Measurements from ENCODE around the gene NELFA.

The NELFA gene

GRCh38 chr4:1983846-1984405, 24.8 kb downstream of the NELFA start:
- no peak for TF ChIP-seq CTCF (IDR thresholded peaks at IDR 0.05; ENCODE audit: low read depth, low read length, missing control alignments)
- H3K4me3 ChIP-seq (ENCODE audit: low read depth, low read length): no peak overlapping the region
- no peak for DNase-seq (ENCODE audit: low read depth)

- no peak for DNase-seq (ENCODE audit: low read depth)
- TF ChIP-seq CTCF (IDR thresholded peaks at IDR 0.05; ENCODE audit: low read depth, low read length, missing control alignments): no peak
- H3K4me3 ChIP-seq (ENCODE audit: low read depth, low read length): no peak overlapping the region
These were observed 25.5 kb downstream of the NELFA start for GRCh38 chr4:1983053-1983845.

GRCh38 chr4:1982124-1983052, 26.4 kb downstream of the NELFA start:
- DNase-seq (ENCODE audit: low read depth): no peak
- H3K4me3 ChIP-seq (ENCODE audit: low read depth, low read length): no peak overlapping the region
- TF ChIP-seq CTCF (IDR thresholded peaks at IDR 0.05; ENCODE audit: low read depth, low read length, missing control alignments): no peak

GRCh38 chr4:1981251-1982058, 27.3 kb downstream of the NELFA start:
- TF ChIP-seq CTCF (IDR thresholded peaks at IDR 0.05; ENCODE audit: low read depth, low read length, missing control alignments): no peak
- H3K4me3 ChIP-seq (ENCODE audit: low read depth, low read length): no peak overlapping the region

GRCh38 chr4:1980561-1981041, 28.2 kb downstream of the NELFA start:
- no peak overlapping the region for H3K4me3 ChIP-seq (ENCODE audit: low read depth, low read length)
- DNase-seq (ENCODE audit: low read depth): no peak
- TF ChIP-seq CTCF (IDR thresholded peaks at IDR 0.05; ENCODE audit: low read depth, low read length, missing control alignments): no peak

More at GRCh38 chr4:1981251-1982058, 27.3 kb downstream of the NELFA start:
- DNase-seq (ENCODE audit: low read depth): no peak

All from GM12864 (cell line).